Osteocyte (in vitro differentiated cells): ENCODE measurements around the gene PXDC1. TPM values are rescaled to one million over a fixed set of nuclear protein-coding genes. Genes with fewer than 3 reads are reported as not detected.
A peak's percentile ranks its signal among the peaks of the same experiment; 100 is the strongest.
"Not testable (repeated sequence)": the region's sequence is repeated elsewhere in the genome, so short reads cannot be mapped to it uniquely, and the experiment has no call there.

Experiments used
- DNase-seq: peaks from one replicate; pipeline ENCODE4 v3.0.0; 2021; ENCODE audit warnings: mixed read lengths; ENCODE audit not compliant: unreplicated experiment; ENCODE audit errors: extremely low spot score
- H3K27ac Mint-ChIP-seq: one replicate; pipeline ENCODE4 v1.8.0; 2021; ENCODE audit warnings: mild to moderate bottlenecking, mixed read lengths; ENCODE audit not compliant: unreplicated experiment
- H3K27me3 Mint-ChIP-seq: one replicate; pipeline ENCODE4 v1.8.0; 2021; ENCODE audit warnings: mixed read lengths; ENCODE audit not compliant: unreplicated experiment
- H3K36me3 Mint-ChIP-seq: one replicate; pipeline ENCODE4 v1.8.0; 2021; ENCODE audit warnings: mixed read lengths; ENCODE audit not compliant: unreplicated experiment
- H3K4me1 Mint-ChIP-seq: one replicate; pipeline ENCODE4 v1.8.0; 2021; ENCODE audit warnings: mixed read lengths; ENCODE audit not compliant: unreplicated experiment
- H3K4me3 Mint-ChIP-seq: one replicate; pipeline ENCODE4 v1.8.0; 2021; ENCODE audit warnings: mild to moderate bottlenecking, moderate library complexity, mixed read lengths; ENCODE audit not compliant: unreplicated experiment
- H3K9me3 Mint-ChIP-seq: one replicate; pipeline ENCODE4 v1.8.0; 2021; ENCODE audit warnings: mixed read lengths; ENCODE audit not compliant: unreplicated experiment
- CTCF ChIP-seq: fragments of 200-600 bp; sonication (generic); IDR thresholded peaks from 2 replicates; pipeline ENCODE4 v1.5.0; 2021; ENCODE audit warnings: antibody characterized with exemption, mild to moderate bottlenecking, moderate library complexity
- total RNA-seq: library from RNA; stranded (reverse); gene quantifications from 2 replicates; pipeline ENCODE4 v1.2.1, GENCODE V29; 2021

PXDC1 gene
- total RNA-seq, 1 donor from 2014 or later = 129 TPM

- no peak for DNase-seq
- H3K9me3 Mint-ChIP-seq = no peaks in the 10 kb centered on the region
- no peak for TF ChIP-seq CTCF
- peaks cover 52% of the 10 kb centered on the region for H3K4me1 Mint-ChIP-seq
- no peak overlapping the region for H3K4me3 Mint-ChIP-seq
- no peaks in the 10 kb centered on the region for H3K27me3 Mint-ChIP-seq
- H3K27ac Mint-ChIP-seq = peak overlapping the region; percentile 63
- no peaks in the 10 kb centered on the region for H3K36me3 Mint-ChIP-seq
Observed at GRCh38 chr6:3759646-3760232, 8.2 kb upstream of the PXDC1 start.

DNA sequence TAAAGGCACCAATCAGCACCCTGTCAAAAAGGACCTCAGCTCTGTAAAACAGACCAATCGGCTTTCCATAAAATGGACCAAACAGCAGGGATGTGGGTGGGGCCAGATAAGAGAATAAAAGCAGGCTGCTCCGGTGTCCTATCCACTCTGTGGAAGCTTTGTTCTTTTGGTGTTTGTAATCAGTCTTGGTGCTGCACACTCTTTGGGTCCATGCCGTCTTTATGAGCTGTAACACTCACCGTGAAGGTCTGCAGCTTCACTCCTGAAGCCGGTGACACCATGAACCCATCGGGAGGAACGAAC is 7.3 kb upstream of the PXDC1 start:
- Mint-ChIP-seq H3K4me1 (peaks cover 55% of the 10 kb centered on the region), H3K4me3 (no peak overlapping the region), H3K9me3 (no peaks in the 10 kb centered on the region), H3K27me3 (no peaks in the 10 kb centered on the region), H3K27ac (peak overlapping the region; percentile 63), H3K36me3 (no peaks in the 10 kb centered on the region)
- TF ChIP-seq CTCF = no peak
- DNase-seq = no peak

GRCh38 chr6:3757998-3758841 is 6.7 kb upstream of the PXDC1 start:
- H3K9me3 Mint-ChIP-seq, H3K36me3 Mint-ChIP-seq, DNase-seq, H3K4me3 Mint-ChIP-seq, H3K27me3 Mint-ChIP-seq: not testable (repeated sequence)
- H3K4me1 Mint-ChIP-seq = peaks cover 60% of the 10 kb centered on the region
- H3K27ac Mint-ChIP-seq = peak overlapping the region; percentile 63

GRCh38 chr6:3757241-3757641 is 5.7 kb upstream of the PXDC1 start:
- Mint-ChIP-seq H3K36me3 (no peaks in the 10 kb centered on the region), H3K27ac (peak overlapping the region; percentile 78), H3K4me3 (no peak overlapping the region), H3K27me3 (no peaks in the 10 kb centered on the region), H3K9me3 (no peaks in the 10 kb centered on the region), H3K4me1 (peaks cover 63% of the 10 kb centered on the region)
- DNase-seq = no peak
- no peak for TF ChIP-seq CTCF

GRCh38 chr6:3756546-3756945 is 5.0 kb upstream of the PXDC1 start:
- no peaks in the 10 kb centered on the region for H3K36me3 Mint-ChIP-seq
- TF ChIP-seq CTCF = no peak
- H3K4me1 Mint-ChIP-seq = peaks cover 65% of the 10 kb centered on the region
- H3K4me3 Mint-ChIP-seq = no peak overlapping the region
- no peaks in the 10 kb centered on the region for H3K9me3 Mint-ChIP-seq
- no peaks in the 10 kb centered on the region for H3K27me3 Mint-ChIP-seq
- H3K27ac Mint-ChIP-seq = peak overlapping the region; percentile 78
- no peak for DNase-seq
